Activated CD4-positive, alpha-beta T cell treated with anti-CD3 and anti-CD28 coated beads for 48 hours (primary cell): ENCODE data around the gene ZC3H8.

Experiments used
- DNase-seq: peaks from one replicate; pipeline ENCODE4 v3.0.0-alpha.2; 2020

Gene ZC3H8

DNA sequence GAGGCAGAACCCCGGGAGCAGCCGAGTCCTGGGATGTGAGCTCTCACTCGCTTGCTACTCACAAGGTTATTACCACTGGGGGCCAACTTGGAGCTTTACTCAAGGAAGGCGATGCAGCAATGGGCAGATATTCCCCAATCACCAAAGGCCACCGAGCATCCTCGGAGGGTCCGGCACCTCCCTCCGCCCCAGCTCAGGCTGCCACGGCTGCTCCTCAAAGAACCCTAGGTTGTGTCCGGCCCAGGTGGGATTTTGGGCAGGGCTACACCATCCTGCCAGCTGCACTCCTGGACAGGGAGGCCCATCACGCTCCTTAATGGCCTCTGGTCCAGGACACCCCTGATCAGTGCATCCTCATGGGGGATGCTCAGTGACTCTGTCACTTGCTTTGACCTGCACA lies 91.9 kb downstream of the ZC3H8 start:
- DNase-seq: no peak

DNA sequence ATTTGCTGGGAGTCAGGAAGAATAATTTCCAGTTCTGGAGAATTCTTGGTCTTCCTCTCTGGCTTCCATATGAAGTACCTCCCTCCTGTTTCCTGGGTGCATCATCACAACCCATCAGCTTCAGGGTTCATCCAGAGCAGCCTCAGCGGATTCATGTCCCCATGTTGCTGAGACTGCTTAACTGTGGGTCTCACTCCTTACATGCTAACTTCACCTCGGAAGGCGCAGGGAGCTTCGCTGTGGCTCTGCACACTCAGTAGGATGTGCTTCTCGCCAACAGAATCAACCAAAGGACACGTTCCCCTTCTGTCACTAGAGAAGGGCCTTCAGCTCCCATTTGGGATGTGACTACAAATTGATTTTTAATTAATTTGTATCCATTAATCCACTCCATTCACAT lies 92.5 kb downstream of the ZC3H8 start:
- DNase-seq: no peak
